Measurements from ENCODE around the gene TMEM94.

Gene TMEM94

GRCh38 chr17:75505640-75506039, 49.2 kb downstream of the TMEM94 start:
- H3K36me3 ChIP-seq (ENCODE audit: control insufficient read depth in 2 of 2, insufficient read depth in 1 of 2, low read length in 2 of 2): peaks cover 0 to 85% of the 10 kb centered on the region in 2 experiments; a peak in 2 of 3 replicates
- H3K27ac ChIP-seq (ENCODE audit: extremely low read depth, low read depth, low read length): no peak overlapping the region
- H3K4me1 ChIP-seq (ENCODE audit: control insufficient read depth, insufficient read depth, low read length): no peaks in the 10 kb centered on the region
- no peaks in the 10 kb centered on the region for H3K9me3 ChIP-seq (ENCODE audit: control insufficient read depth, insufficient read depth, low read depth, low read length)
- POLR2A ChIA-PET: interaction anchor here (0.7 to 0.8 kb wide), 2 partner anchors 11 to 14 kb away, joined by 3 read pairs; partner anchors contain the start of gene TSEN54
- TF ChIP-seq, protein P1, sequence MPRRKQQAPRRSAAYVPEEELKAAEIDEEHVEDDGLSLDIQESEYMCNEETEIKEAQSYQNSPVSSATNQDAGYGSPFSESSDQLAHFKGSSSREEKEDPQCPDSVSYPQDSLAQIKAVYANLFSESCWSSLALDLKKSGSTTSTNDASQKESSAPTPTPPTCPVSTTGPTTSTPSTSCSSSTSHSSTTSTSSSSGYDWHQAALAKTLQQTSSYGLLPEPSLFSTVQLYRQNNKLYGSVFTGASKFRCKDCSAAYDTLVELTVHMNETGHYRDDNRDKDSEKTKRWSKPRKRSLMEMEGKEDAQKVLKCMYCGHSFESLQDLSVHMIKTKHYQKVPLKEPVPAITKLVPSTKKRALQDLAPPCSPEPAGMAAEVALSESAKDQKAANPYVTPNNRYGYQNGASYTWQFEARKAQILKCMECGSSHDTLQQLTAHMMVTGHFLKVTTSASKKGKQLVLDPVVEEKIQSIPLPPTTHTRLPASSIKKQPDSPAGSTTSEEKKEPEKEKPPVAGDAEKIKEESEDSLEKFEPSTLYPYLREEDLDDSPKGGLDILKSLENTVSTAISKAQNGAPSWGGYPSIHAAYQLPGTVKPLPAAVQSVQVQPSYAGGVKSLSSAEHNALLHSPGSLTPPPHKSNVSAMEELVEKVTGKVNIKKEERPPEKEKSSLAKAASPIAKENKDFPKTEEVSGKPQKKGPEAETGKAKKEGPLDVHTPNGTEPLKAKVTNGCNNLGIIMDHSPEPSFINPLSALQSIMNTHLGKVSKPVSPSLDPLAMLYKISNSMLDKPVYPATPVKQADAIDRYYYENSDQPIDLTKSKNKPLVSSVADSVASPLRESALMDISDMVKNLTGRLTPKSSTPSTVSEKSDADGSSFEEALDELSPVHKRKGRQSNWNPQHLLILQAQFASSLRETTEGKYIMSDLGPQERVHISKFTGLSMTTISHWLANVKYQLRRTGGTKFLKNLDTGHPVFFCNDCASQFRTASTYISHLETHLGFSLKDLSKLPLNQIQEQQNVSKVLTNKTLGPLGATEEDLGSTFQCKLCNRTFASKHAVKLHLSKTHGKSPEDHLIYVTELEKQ (tag by site-specific recombination; IDR thresholded peaks at IDR 0.05; ENCODE audit: borderline replicate concordance): no peak
- TF ChIP-seq ZBTB7A (tag by site-specific recombination; IDR thresholded peaks at IDR 0.05; ENCODE audit: low read depth) (no peak), ZNF777 (tag by site-specific recombination; IDR thresholded peaks at IDR 0.05; ENCODE audit: borderline replicate concordance) (no peak), KLF7 (tag by site-specific recombination; IDR thresholded peaks at IDR 0.05; ENCODE audit: borderline replicate concordance) (no peak), ZNF707 (tag by site-specific recombination; IDR thresholded peaks at IDR 0.05) (no peak), ZNF561 (tag by site-specific recombination; IDR thresholded peaks at IDR 0.05; ENCODE audit: borderline replicate concordance) (no peak), PRDM1 (tag by site-specific recombination; IDR thresholded peaks at IDR 0.05) (no peak), ZNF623 (tag by site-specific recombination; IDR thresholded peaks at IDR 0.05) (no peak), ZSCAN30 (tag by site-specific recombination; IDR thresholded peaks at IDR 0.05) (no peak), ZNF626 (tag by site-specific recombination; IDR thresholded peaks at IDR 0.05) (no peak), ZNF221 (tag by site-specific recombination; IDR thresholded peaks at IDR 0.05; ENCODE audit: borderline replicate concordance) (no peak), KLF10 (tag by site-specific recombination; IDR thresholded peaks at IDR 0.05) (no peak), MYNN (tag by site-specific recombination; IDR thresholded peaks at IDR 0.05; ENCODE audit: borderline replicate concordance) (no peak), ZNF211 (tag by site-specific recombination; IDR thresholded peaks at IDR 0.05; ENCODE audit: low read depth) (no peak)
- TF ChIP-seq, protein P2, sequence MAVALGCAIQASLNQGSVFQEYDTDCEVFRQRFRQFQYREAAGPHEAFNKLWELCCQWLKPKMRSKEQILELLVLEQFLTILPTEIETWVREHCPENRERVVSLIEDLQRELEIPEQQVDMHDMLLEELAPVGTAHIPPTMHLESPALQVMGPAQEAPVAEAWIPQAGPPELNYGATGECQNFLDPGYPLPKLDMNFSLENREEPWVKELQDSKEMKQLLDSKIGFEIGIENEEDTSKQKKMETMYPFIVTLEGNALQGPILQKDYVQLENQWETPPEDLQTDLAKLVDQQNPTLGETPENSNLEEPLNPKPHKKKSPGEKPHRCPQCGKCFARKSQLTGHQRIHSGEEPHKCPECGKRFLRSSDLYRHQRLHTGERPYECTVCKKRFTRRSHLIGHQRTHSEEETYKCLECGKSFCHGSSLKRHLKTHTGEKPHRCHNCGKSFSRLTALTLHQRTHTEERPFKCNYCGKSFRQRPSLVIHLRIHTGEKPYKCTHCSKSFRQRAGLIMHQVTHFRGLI (tag by site-specific recombination; IDR thresholded peaks at IDR 0.05): no peak
- CTCF ChIA-PET: interaction anchor here (0.6 to 3.9 kb wide), 9 partner anchors 12 to 579 kb away, joined by 3 to 20 read pairs (median 3); partner anchors contain the start of genes GRB2, TMEM94 and TSEN54
- H3K4me3 ChIP-seq (ENCODE audit: low read depth, low read length): no peak overlapping the region

GRCh38 chr17:75506134-75506533, 49.7 kb downstream of the TMEM94 start:
- ChIA-PET CTCF (interaction anchor here (0.7 to 3.9 kb wide), 5 partner anchors 11 to 578 kb away, joined by 3 to 20 read pairs (median 4); partner anchors contain the start of genes GRB2 and TSEN54), POLR2A (interaction anchor here (0.7 kb wide), 1 partner anchor 14 kb away, joined by 3 read pairs; no protein-coding TSS in a partner anchor)
- Histone ChIP-seq H3K4me3 (ENCODE audit: low read depth, low read length) (no peak overlapping the region), H3K4me1 (ENCODE audit: control insufficient read depth, insufficient read depth, low read length) (no peaks in the 10 kb centered on the region), H3K27ac (ENCODE audit: extremely low read depth, low read depth, low read length) (no peak overlapping the region), H3K9me3 (ENCODE audit: control insufficient read depth, insufficient read depth, low read depth, low read length) (no peaks in the 10 kb centered on the region), H3K36me3 (ENCODE audit: control insufficient read depth in 2 of 2, insufficient read depth in 1 of 2, low read length in 2 of 2) (peaks cover 0 to 82% of the 10 kb centered on the region in 2 experiments; a peak in 2 of 3 replicates)
- TF ChIP-seq ZXDB (tag by site-specific recombination; IDR thresholded peaks at IDR 0.05) (no peak), ZBTB1 (tag by site-specific recombination; IDR thresholded peaks at IDR 0.05) (no peak), ZNF837 (tag by site-specific recombination; IDR thresholded peaks at IDR 0.05) (no peak), SP2 (tag by site-specific recombination; IDR thresholded peaks at IDR 0.05) (no peak), ZNF596 (tag by site-specific recombination; IDR thresholded peaks at IDR 0.05) (no peak), KLF10 (tag by site-specific recombination; IDR thresholded peaks at IDR 0.05) (no peak), ZNF121 (tag by site-specific recombination; IDR thresholded peaks at IDR 0.05) (no peak), ZNF324 (tag by site-specific recombination; IDR thresholded peaks at IDR 0.05) (no peak), ZNF350 (tag by site-specific recombination; IDR thresholded peaks at IDR 0.05) (no peak), ZNF26 (tag by site-specific recombination; IDR thresholded peaks at IDR 0.05) (no peak)
- TF ChIP-seq, protein P2 (tag by site-specific recombination; IDR thresholded peaks at IDR 0.05): no peak
- TF ChIP-seq, protein P3, sequence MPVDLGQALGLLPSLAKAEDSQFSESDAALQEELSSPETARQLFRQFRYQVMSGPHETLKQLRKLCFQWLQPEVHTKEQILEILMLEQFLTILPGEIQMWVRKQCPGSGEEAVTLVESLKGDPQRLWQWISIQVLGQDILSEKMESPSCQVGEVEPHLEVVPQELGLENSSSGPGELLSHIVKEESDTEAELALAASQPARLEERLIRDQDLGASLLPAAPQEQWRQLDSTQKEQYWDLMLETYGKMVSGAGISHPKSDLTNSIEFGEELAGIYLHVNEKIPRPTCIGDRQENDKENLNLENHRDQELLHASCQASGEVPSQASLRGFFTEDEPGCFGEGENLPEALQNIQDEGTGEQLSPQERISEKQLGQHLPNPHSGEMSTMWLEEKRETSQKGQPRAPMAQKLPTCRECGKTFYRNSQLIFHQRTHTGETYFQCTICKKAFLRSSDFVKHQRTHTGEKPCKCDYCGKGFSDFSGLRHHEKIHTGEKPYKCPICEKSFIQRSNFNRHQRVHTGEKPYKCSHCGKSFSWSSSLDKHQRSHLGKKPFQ (tag by site-specific recombination; IDR thresholded peaks at IDR 0.05): no peak
